GM23338 (cell line): ENCODE results near the gene MUC5AC. TPM values are rescaled to one million over a fixed set of nuclear protein-coding genes. Genes with fewer than 3 reads are reported as not detected.

ENCODE experiments used
- ATAC-seq: fragments of 200-7000 bp; cut with Tn5 transposase; 3 replicates; pipeline ENCODE4 v1.9.1; 2020
- DNase-seq: peaks from one replicate; pipeline ENCODE4 v3.0.0-alpha.2; 2015; ENCODE audit warnings: low spot score
- H2AFZ ChIP-seq: fragments of 200-600 bp; sonication (generic); 2 replicates; pipeline ENCODE4 v1.8.0; 2016; ENCODE audit warnings: antibody characterized with exemption, mild to moderate bottlenecking, moderate library complexity
- H3F3A ChIP-seq: fragments of 200-600 bp; sonication (generic); replicated peaks from 2 replicates; pipeline ENCODE4 v1.8.0; 2017; ENCODE audit warnings: antibody characterized with exemption, mixed run types, low read depth
- H3K27ac ChIP-seq: fragments of 200-600 bp; sonication (generic); 2 replicates; pipeline ENCODE4 v1.6.1; 2016; ENCODE audit warnings: low read depth
- H3K27me3 ChIP-seq: fragments of 200-600 bp; sonication (generic); 2 replicates; pipeline ENCODE4 v1.8.0; 2016; ENCODE audit warnings: mild to moderate bottlenecking, mixed run types, moderate library complexity; ENCODE audit not compliant: insufficient read depth
- H3K36me3 ChIP-seq: fragments of 200-600 bp; sonication (generic); 2 replicates; pipeline ENCODE4 v1.8.0; 2016; ENCODE audit warnings: mild to moderate bottlenecking; ENCODE audit not compliant: insufficient read depth
- H3K4me1 ChIP-seq: fragments of 200-600 bp; sonication (generic); 2 replicates; pipeline ENCODE4 v1.8.0; 2016; ENCODE audit warnings: mild to moderate bottlenecking, moderate library complexity; ENCODE audit not compliant: insufficient read depth
- H3K4me2 ChIP-seq: fragments of 200-600 bp; sonication (generic); 2 replicates; pipeline ENCODE4 v1.7.1; 2017; ENCODE audit warnings: mixed run types
- H3K4me3 ChIP-seq: fragments of 200-600 bp; sonication (generic); 2 replicates; pipeline ENCODE4 v1.6.1; 2016; ENCODE audit warnings: mixed run types
- H3K79me2 ChIP-seq: fragments of 200-600 bp; sonication (generic); replicated peaks from 2 replicates; pipeline ENCODE4 v1.8.0; 2017; ENCODE audit warnings: mild to moderate bottlenecking; ENCODE audit not compliant: insufficient read depth
- H3K9me2 ChIP-seq: fragments of 200-600 bp; sonication (generic); 2 replicates; pipeline ENCODE4 v1.8.0; 2017; ENCODE audit not compliant: insufficient read depth
- H4K20me1 ChIP-seq: fragments of 200-600 bp; sonication (generic); replicated peaks from 2 replicates; pipeline ENCODE4 v1.8.0; 2017; ENCODE audit warnings: mild to moderate bottlenecking; ENCODE audit not compliant: insufficient read depth
- H3K27ac Mint-ChIP-seq: 2 replicates; pipeline ENCODE4 v1.8.0; 2020; ENCODE audit warnings: inconsistent platforms, mild to moderate bottlenecking, moderate library complexity, mixed read lengths
- H3K27me3 Mint-ChIP-seq: 3 replicates; pipeline ENCODE4 v1.8.0; 2022; ENCODE audit warnings: low read depth, mild to moderate bottlenecking, moderate library complexity, mixed read lengths, inconsistent platforms; ENCODE audit not compliant: insufficient read depth, poor library complexity
- H3K36me3 Mint-ChIP-seq: 3 replicates; pipeline ENCODE4 v1.8.0; 2021; ENCODE audit warnings: low read depth, mild to moderate bottlenecking, inconsistent platforms, moderate library complexity, mixed read lengths
- H3K4me1 Mint-ChIP-seq: 3 replicates; pipeline ENCODE4 v1.8.0; 2020; ENCODE audit warnings: mild to moderate bottlenecking, inconsistent platforms, mixed read lengths
- H3K4me3 Mint-ChIP-seq: 3 replicates; pipeline ENCODE4 v1.8.0; 2021; ENCODE audit warnings: moderate library complexity, mild to moderate bottlenecking, inconsistent platforms, mixed read lengths
- H3K9me3 Mint-ChIP-seq: 3 replicates; pipeline ENCODE4 v1.8.0; 2020; ENCODE audit warnings: moderate library complexity, mild to moderate bottlenecking, inconsistent platforms, mixed read lengths
- CREB1 ChIP-seq: fragments of 250-450 bp; sonication (Bioruptor Pico); IDR thresholded peaks from 2 replicates; pipeline ENCODE4 v1.5.0; 2020; ENCODE audit warnings: low read depth, mild to moderate bottlenecking, moderate library complexity
- EZH2 ChIP-seq: fragments of 200-600 bp; sonication (generic); IDR thresholded peaks from one replicate; pipeline ENCODE4 v1.8.0; 2017; ENCODE audit warnings: antibody characterized with exemption, mild to moderate bottlenecking, low read depth; ENCODE audit not compliant: unreplicated experiment
- EZH2phosphoT487 ChIP-seq: fragments of 200-600 bp; sonication (generic); IDR thresholded peaks from one replicate; pipeline ENCODE4 v1.8.1; 2018; ENCODE audit warnings: antibody characterized with exemption; ENCODE audit not compliant: unreplicated experiment
- NANOG ChIP-seq: IDR thresholded peaks from 2 replicates; pipeline ENCODE4 v1.6.1; 2016; ENCODE audit warnings: antibody characterized with exemption, borderline replicate concordance
- POLR2AphosphoS5 ChIP-seq: IDR thresholded peaks from 2 replicates; pipeline ENCODE4 v1.6.1; 2016; ENCODE audit warnings: antibody characterized with exemption, low read depth
- STAT1 ChIP-seq: IDR thresholded peaks from one replicate; pipeline ENCODE4 v1.6.1; 2016; ENCODE audit warnings: antibody characterized with exemption; ENCODE audit not compliant: unreplicated experiment
- ZNF114 ChIP-seq: fragments of 250-450 bp; sonication (Bioruptor Pico); IDR thresholded peaks from 2 replicates; pipeline ENCODE4 v1.5.0; 2020; ENCODE audit warnings: mild to moderate bottlenecking, moderate library complexity
- ZNF331 ChIP-seq: fragments of 250-450 bp; sonication (Bioruptor Pico); IDR thresholded peaks from 2 replicates; pipeline ENCODE4 v1.5.0; 2020; ENCODE audit warnings: low read depth, mild to moderate bottlenecking, moderate library complexity
- polyA plus RNA-seq: library from polyadenylated mRNA; unstranded; fragments of >200 nt; fragmentation: Nextera tagmentation; extraction: Ambion mirVana; gene quantifications from 2 replicates; pipeline ENCODE4 v1.2.1, GENCODE V29; 2016
- total RNA-seq: library from RNA; depleted of rRNA; stranded (reverse); fragments of >200 nt; shearing (Covaris generic); gene quantifications from 2 replicates; pipeline ENCODE4 v1.2.3, GENCODE V29; 2014
- TF ChIP-seq, protein P1 (sequence below), 2 experiments: fragments of 200-600 bp in 1 of 2; sonication (generic) in 1 of 2; conservative IDR thresholded peaks; 2 replicates each; pipeline versions ENCODE4 v1.5.1 to v1.6.1; 2016 to 2017; ENCODE audit warnings: antibody characterized with exemption in 2 of 2, low read depth in 2 of 2, mild to moderate bottlenecking in 2 of 2, moderate library complexity in 1 of 2
- TF ChIP-seq, protein P2 (sequence below): IDR thresholded peaks from one replicate; pipeline ENCODE4 v1.6.1; 2018; ENCODE audit warnings: antibody characterized with exemption; ENCODE audit not compliant: unreplicated experiment
- TF ChIP-seq, protein P3 (sequence below): IDR thresholded peaks from 2 replicates; pipeline ENCODE4 v1.6.1; 2016; ENCODE audit warnings: antibody characterized with exemption
- TF ChIP-seq, protein P4 (sequence below): fragments of 250-450 bp; sonication (Bioruptor Pico); IDR thresholded peaks from 2 replicates; pipeline ENCODE4 v1.5.0; 2020; ENCODE audit warnings: mild to moderate bottlenecking, moderate library complexity

MUC5AC gene
- total and polyA plus RNA-seq, 2 experiments from 2014 or later = not detected

DNA sequence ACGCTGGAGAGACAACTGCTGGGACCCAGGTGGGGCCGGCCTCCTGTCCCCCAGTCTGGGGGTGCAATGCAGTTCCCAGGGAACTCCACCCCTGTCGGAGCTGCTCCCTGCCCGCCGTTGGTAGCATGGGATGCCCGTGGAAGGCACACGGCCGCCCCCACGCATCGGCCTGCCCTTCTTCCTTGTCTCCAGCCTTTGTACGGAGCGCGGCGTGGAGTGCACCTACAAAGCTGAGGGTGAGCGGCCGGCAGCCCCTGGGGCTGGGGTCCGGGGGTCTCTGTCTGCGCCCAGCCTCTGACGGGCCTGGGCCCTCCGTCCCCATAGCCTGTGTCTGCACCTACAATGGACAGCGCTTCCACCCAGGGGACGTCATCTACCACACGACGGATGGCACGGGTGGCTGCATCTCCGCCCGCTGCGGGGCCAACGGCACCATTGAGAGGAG is 23.2 kb downstream of the MUC5AC start:
- Histone ChIP-seq H3K27ac (no peak overlapping the region), H3K36me3 (no peaks in the 10 kb centered on the region), H3K4me1 (no peaks in the 10 kb centered on the region), H3F3A (no peaks in the 10 kb centered on the region), H3K4me2 (no peak overlapping the region), H4K20me1 (no peaks in the 10 kb centered on the region), H3K4me3 (no peak overlapping the region), H3K79me2 (no peaks in the 10 kb centered on the region), H3K9me2 (no peaks in the 10 kb centered on the region), H3K27me3 (no peaks in the 10 kb centered on the region), H2AFZ (no peak overlapping the region)
- Mint-ChIP-seq H3K36me3 (no peaks in the 10 kb centered on the region), H3K4me3 (no peak overlapping the region), H3K27ac (no peak overlapping the region), H3K9me3 (peaks cover 3% of the 10 kb centered on the region), H3K4me1 (no peaks in the 10 kb centered on the region), H3K27me3 (peaks cover 3% of the 10 kb centered on the region)
- TF ChIP-seq NANOG = no peak
- TF ChIP-seq, protein P1, sequence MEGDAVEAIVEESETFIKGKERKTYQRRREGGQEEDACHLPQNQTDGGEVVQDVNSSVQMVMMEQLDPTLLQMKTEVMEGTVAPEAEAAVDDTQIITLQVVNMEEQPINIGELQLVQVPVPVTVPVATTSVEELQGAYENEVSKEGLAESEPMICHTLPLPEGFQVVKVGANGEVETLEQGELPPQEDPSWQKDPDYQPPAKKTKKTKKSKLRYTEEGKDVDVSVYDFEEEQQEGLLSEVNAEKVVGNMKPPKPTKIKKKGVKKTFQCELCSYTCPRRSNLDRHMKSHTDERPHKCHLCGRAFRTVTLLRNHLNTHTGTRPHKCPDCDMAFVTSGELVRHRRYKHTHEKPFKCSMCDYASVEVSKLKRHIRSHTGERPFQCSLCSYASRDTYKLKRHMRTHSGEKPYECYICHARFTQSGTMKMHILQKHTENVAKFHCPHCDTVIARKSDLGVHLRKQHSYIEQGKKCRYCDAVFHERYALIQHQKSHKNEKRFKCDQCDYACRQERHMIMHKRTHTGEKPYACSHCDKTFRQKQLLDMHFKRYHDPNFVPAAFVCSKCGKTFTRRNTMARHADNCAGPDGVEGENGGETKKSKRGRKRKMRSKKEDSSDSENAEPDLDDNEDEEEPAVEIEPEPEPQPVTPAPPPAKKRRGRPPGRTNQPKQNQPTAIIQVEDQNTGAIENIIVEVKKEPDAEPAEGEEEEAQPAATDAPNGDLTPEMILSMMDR (conservative IDR thresholded peaks at IDR 0.05; ENCODE audit: low read depth in 2 of 2) = no peak
- TF ChIP-seq EZH2phosphoT487 = no peak
- TF ChIP-seq STAT1 = no peak
- TF ChIP-seq, protein P2, sequence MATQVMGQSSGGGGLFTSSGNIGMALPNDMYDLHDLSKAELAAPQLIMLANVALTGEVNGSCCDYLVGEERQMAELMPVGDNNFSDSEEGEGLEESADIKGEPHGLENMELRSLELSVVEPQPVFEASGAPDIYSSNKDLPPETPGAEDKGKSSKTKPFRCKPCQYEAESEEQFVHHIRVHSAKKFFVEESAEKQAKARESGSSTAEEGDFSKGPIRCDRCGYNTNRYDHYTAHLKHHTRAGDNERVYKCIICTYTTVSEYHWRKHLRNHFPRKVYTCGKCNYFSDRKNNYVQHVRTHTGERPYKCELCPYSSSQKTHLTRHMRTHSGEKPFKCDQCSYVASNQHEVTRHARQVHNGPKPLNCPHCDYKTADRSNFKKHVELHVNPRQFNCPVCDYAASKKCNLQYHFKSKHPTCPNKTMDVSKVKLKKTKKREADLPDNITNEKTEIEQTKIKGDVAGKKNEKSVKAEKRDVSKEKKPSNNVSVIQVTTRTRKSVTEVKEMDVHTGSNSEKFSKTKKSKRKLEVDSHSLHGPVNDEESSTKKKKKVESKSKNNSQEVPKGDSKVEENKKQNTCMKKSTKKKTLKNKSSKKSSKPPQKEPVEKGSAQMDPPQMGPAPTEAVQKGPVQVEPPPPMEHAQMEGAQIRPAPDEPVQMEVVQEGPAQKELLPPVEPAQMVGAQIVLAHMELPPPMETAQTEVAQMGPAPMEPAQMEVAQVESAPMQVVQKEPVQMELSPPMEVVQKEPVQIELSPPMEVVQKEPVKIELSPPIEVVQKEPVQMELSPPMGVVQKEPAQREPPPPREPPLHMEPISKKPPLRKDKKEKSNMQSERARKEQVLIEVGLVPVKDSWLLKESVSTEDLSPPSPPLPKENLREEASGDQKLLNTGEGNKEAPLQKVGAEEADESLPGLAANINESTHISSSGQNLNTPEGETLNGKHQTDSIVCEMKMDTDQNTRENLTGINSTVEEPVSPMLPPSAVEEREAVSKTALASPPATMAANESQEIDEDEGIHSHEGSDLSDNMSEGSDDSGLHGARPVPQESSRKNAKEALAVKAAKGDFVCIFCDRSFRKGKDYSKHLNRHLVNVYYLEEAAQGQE = no peak
- no peak for TF ChIP-seq EZH2
- TF ChIP-seq ZNF331 (CRISPR knock-in tag) = no peak
- TF ChIP-seq, protein P3, sequence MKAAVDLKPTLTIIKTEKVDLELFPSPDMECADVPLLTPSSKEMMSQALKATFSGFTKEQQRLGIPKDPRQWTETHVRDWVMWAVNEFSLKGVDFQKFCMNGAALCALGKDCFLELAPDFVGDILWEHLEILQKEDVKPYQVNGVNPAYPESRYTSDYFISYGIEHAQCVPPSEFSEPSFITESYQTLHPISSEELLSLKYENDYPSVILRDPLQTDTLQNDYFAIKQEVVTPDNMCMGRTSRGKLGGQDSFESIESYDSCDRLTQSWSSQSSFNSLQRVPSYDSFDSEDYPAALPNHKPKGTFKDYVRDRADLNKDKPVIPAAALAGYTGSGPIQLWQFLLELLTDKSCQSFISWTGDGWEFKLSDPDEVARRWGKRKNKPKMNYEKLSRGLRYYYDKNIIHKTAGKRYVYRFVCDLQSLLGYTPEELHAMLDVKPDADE = no peak
- no peak for TF ChIP-seq POLR2AphosphoS5
- TF ChIP-seq ZNF114 = no peak
- TF ChIP-seq, protein P4, sequence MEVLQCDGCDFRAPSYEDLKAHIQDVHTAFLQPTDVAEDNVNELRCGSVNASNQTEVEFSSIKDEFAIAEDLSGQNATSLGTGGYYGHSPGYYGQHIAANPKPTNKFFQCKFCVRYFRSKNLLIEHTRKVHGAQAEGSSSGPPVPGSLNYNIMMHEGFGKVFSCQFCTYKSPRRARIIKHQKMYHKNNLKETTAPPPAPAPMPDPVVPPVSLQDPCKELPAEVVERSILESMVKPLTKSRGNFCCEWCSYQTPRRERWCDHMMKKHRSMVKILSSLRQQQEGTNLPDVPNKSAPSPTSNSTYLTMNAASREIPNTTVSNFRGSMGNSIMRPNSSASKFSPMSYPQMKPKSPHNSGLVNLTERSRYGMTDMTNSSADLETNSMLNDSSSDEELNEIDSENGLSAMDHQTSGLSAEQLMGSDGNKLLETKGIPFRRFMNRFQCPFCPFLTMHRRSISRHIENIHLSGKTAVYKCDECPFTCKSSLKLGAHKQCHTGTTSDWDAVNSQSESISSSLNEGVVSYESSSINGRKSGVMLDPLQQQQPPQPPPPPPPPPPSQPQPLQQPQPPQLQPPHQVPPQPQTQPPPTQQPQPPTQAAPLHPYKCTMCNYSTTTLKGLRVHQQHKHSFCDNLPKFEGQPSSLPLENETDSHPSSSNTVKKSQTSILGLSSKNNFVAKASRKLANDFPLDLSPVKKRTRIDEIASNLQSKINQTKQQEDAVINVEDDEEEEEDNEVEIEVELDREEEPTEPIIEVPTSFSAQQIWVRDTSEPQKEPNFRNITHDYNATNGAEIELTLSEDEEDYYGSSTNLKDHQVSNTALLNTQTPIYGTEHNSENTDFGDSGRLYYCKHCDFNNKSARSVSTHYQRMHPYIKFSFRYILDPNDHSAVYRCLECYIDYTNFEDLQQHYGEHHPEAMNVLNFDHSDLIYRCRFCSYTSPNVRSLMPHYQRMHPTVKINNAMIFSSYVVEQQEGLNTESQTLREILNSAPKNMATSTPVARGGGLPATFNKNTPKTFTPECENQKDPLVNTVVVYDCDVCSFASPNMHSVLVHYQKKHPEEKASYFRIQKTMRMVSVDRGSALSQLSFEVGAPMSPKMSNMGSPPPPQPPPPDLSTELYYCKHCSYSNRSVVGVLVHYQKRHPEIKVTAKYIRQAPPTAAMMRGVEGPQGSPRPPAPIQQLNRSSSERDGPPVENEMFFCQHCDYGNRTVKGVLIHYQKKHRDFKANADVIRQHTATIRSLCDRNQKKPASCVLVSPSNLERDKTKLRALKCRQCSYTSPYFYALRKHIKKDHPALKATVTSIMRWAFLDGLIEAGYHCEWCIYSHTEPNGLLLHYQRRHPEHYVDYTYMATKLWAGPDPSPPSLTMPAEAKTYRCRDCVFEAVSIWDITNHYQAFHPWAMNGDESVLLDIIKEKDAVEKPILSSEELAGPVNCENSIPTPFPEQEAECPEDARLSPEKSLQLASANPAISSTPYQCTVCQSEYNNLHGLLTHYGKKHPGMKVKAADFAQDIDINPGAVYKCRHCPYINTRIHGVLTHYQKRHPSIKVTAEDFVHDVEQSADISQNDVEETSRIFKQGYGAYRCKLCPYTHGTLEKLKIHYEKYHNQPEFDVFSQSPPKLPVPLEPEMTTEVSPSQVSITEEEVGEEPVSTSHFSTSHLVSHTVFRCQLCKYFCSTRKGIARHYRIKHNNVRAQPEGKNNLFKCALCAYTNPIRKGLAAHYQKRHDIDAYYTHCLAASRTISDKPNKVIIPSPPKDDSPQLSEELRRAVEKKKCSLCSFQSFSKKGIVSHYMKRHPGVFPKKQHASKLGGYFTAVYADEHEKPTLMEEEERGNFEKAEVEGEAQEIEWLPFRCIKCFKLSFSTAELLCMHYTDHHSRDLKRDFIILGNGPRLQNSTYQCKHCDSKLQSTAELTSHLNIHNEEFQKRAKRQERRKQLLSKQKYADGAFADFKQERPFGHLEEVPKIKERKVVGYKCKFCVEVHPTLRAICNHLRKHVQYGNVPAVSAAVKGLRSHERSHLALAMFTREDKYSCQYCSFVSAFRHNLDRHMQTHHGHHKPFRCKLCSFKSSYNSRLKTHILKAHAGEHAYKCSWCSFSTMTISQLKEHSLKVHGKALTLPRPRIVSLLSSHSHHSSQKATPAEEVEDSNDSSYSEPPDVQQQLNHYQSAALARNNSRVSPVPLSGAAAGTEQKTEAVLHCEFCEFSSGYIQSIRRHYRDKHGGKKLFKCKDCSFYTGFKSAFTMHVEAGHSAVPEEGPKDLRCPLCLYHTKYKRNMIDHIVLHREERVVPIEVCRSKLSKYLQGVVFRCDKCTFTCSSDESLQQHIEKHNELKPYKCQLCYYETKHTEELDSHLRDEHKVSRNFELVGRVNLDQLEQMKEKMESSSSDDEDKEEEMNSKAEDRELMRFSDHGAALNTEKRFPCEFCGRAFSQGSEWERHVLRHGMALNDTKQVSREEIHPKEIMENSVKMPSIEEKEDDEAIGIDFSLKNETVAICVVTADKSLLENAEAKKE (CRISPR knock-in tag) = no peak
- TF ChIP-seq CREB1 (CRISPR knock-in tag) = no peak
- DNase-seq = no peak
- no peak for ATAC-seq
